ENCODE data around the gene LMAN1L. TPM values are rescaled to one million over a fixed set of nuclear protein-coding genes. Genes with fewer than 3 reads are reported as not detected.

The LMAN1L gene
- total and polyA plus RNA-seq, 2 of the 4 experiments (the other 2 are of a cell fraction) = not detected

DNA sequence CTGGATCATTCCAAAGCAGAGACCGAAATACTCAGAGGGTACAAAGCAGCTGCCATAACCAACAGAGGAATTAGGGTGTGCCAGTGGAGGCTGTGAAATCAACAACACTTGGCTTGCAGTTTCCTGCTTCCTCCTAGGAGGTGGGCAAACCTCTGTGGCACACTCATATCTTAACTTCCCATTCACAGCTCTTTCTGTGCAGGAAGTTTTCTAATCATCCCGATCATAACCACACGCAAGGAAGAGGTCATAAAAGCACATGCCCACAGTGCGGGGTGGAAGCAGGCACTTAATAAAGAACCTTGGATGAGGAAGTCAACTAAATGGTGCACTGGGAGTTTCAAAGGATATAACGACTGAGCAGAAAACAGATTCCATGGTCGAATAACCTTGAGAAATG, 55.4 kb downstream of the LMAN1L start:
- H4K91ac ChIP-seq (ENCODE audit: insufficient read depth, low read depth, low read length) = no peak overlapping the region
- H4K20me1 ChIP-seq (ENCODE audit: insufficient read depth, low read length) = peaks cover 83% of the 10 kb centered on the region
- H3K4me3 ChIP-seq (ENCODE audit: insufficient read depth, low read depth, low read length) = no peak overlapping the region
- no peak overlapping the region for H3K18ac ChIP-seq (ENCODE audit: low read depth, low read length)
- 94% methylated on average over 3 of the region's 6 CpGs; no CpG with 5 or more reads in 1 of the 2 experiments for WGBS, 2 experiments (ENCODE audit: extremely low coverage in 2 of 2, insufficient read length in 1 of 2)
- H2BK20ac ChIP-seq (ENCODE audit: low read depth, low read length) = no peak overlapping the region
- CTCF ChIA-PET = no interaction called here
- no peak for ATAC-seq (ENCODE audit: low read depth)
- no peak overlapping the region for H3K4me2 ChIP-seq (ENCODE audit: low read depth, low read length)
- DNase-seq = no peak
- peaks cover 19% of the 10 kb centered on the region for H3K4me1 ChIP-seq (ENCODE audit: control insufficient read depth, insufficient read depth, low read length)
- no peak overlapping the region for H3K14ac ChIP-seq (replicated peaks; ENCODE audit: low read depth, low read length)
- no peak overlapping the region for H3K4ac ChIP-seq (ENCODE audit: low read depth, low read length)
- no peaks in the 10 kb centered on the region for H3K27me3 ChIP-seq (ENCODE audit: control insufficient read depth, insufficient read depth, low read length)
- POLR2A ChIA-PET (ENCODE audit: unreplicated experiment) = no interaction called here
- no peak overlapping the region for H2BK15ac ChIP-seq (ENCODE audit: low read depth, low read length)
- no peak overlapping the region for H2AK5ac ChIP-seq (ENCODE audit: low read depth, low read length)
- dilution Hi-C loops (cut with HindIII; ENCODE audit: low sequenced_read_pairs, unreplicated experiment) (no loop called here), in situ Hi-C loops (cut with MboI; ENCODE audit: low sequenced_read_pairs) (no loop called here), intact Hi-C loops (cut with micrococcal nuclease) (no loop called here)
- no peak overlapping the region for H4K8ac ChIP-seq (ENCODE audit: low read depth in 2 of 2, low read length in 2 of 2)
- no peak overlapping the region for H3K56ac ChIP-seq (ENCODE audit: extremely low read depth, insufficient read depth, low read length)
- H2AK9ac ChIP-seq (replicated peaks; ENCODE audit: low read depth, low read length, poor library complexity) = no peak overlapping the region
- H2BK5ac ChIP-seq (ENCODE audit: low read depth, low read length, poor library complexity, severe bottlenecking) = no peak overlapping the region
- no peak overlapping the region for H3K23ac ChIP-seq (ENCODE audit: low read depth, low read length)
- H3K9me1 ChIP-seq (ENCODE audit: insufficient read depth, low read length) = peaks cover 44% of the 10 kb centered on the region
- no peak overlapping the region for H2AFZ ChIP-seq (replicated peaks; ENCODE audit: low read length, poor library complexity)
- TF ChIP-seq RAD21 (IDR thresholded peaks at IDR 0.05; ENCODE audit: low read length) = no peak
- TF ChIP-seq MAZ (IDR thresholded peaks at IDR 0.05; ENCODE audit: borderline replicate concordance, low read depth, low read length) = no peak
- TF ChIP-seq CHD1 (IDR thresholded peaks at IDR 0.05; ENCODE audit: low read depth, low read length) = no peak
- TF ChIP-seq RCOR1 (IDR thresholded peaks at IDR 0.05; ENCODE audit: insufficient replicate concordance, low read length) = no peak
- no peak for TF ChIP-seq BHLHE40 (IDR thresholded peaks at IDR 0.05; ENCODE audit: low read depth, low read length)
- H4K5ac ChIP-seq (ENCODE audit: low read depth, low read length) = no peak overlapping the region
- no peak overlapping the region for H2BK120ac ChIP-seq (ENCODE audit: low read depth, low read length)
- no peaks in the 10 kb centered on the region for H3K9me3 ChIP-seq (ENCODE audit: control insufficient read depth, insufficient read depth, low read length)
- H3K27ac ChIP-seq (ENCODE audit: insufficient read depth, low read length) = no peak overlapping the region
- peaks cover 2% of the 10 kb centered on the region for H3K36me3 ChIP-seq (ENCODE audit: control insufficient read depth, insufficient read depth, low read length)
- BruUV-seq (replicated peaks) = no TSS peak
- no peak overlapping the region for H3K9ac ChIP-seq (ENCODE audit: low read depth, low read length)
- peaks cover 17 to 90% of the 10 kb centered on the region in 2 experiments for H3K79me1 ChIP-seq (ENCODE audit: low read depth in 1 of 2, low read length in 2 of 2)

All from IMR-90 (cell line).